ENCODE results near the gene MRPL49. TPM values are rescaled to one million over a fixed set of nuclear protein-coding genes. Genes with fewer than 3 reads are reported as not detected.

Gene MRPL49
- total RNA-seq, 1 donor from 2014 or later, result 45.1 TPM

DNA sequence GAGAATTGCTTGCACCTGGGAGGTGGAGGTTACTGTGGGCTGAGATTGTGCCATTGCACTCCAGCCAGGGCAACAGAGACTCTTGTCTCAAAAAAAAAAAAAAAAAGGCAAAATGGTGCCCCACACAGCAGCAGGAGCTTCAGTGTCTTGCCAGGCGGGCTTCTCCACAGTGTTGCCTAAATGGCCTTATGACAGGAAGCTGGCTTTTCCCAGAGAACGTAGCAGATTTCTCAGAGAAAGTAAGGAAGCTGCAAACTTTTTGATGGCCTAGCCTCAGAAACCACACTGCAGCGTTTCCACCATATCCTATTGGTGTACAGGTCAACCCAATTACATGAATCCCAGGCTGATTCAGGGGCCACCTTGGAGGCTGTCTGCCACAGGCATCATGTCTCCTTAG lies 35.2 kb downstream of the MRPL49 start:
- H3K27ac ChIP-seq (ENCODE audit: low read depth, low read length), result no peak overlapping the region
- TF ChIP-seq EZH2 (IDR thresholded peaks at IDR 0.05; ENCODE audit: insufficient read depth, low read length), result no peak
- TF ChIP-seq, protein P1, sequence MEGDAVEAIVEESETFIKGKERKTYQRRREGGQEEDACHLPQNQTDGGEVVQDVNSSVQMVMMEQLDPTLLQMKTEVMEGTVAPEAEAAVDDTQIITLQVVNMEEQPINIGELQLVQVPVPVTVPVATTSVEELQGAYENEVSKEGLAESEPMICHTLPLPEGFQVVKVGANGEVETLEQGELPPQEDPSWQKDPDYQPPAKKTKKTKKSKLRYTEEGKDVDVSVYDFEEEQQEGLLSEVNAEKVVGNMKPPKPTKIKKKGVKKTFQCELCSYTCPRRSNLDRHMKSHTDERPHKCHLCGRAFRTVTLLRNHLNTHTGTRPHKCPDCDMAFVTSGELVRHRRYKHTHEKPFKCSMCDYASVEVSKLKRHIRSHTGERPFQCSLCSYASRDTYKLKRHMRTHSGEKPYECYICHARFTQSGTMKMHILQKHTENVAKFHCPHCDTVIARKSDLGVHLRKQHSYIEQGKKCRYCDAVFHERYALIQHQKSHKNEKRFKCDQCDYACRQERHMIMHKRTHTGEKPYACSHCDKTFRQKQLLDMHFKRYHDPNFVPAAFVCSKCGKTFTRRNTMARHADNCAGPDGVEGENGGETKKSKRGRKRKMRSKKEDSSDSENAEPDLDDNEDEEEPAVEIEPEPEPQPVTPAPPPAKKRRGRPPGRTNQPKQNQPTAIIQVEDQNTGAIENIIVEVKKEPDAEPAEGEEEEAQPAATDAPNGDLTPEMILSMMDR (IDR thresholded peaks at IDR 0.05; ENCODE audit: insufficient read depth, low read depth, low read length), result no peak
- no peak overlapping the region for H3K27ac Mint-ChIP-seq (ENCODE audit: unreplicated experiment)
- DNase-seq (ENCODE audit: low read depth), result no peak
- no peak overlapping the region for H3K9ac ChIP-seq (ENCODE audit: low read length)
- H3K4me1 ChIP-seq (ENCODE audit: insufficient read depth, low read length), result peaks cover 3% of the 10 kb centered on the region
- no peaks in the 10 kb centered on the region for H3K79me2 ChIP-seq (ENCODE audit: insufficient read depth, low read length)
- no peak for FAIRE-seq
- no peaks in the 10 kb centered on the region for H3K4me1 Mint-ChIP-seq (ENCODE audit: low read depth, unreplicated experiment)
- H3K9me3 Mint-ChIP-seq (ENCODE audit: unreplicated experiment), result no peaks in the 10 kb centered on the region
- no peak overlapping the region for H3K4me3 ChIP-seq (ENCODE audit: insufficient read depth, low read depth, low read length)
- H3K4me2 ChIP-seq (ENCODE audit: low read length), result no peak overlapping the region
- H4K20me1 ChIP-seq (ENCODE audit: insufficient read depth, low read length), result no peaks in the 10 kb centered on the region
- H3K36me3 Mint-ChIP-seq (ENCODE audit: low read depth, unreplicated experiment), result no peaks in the 10 kb centered on the region
- peaks cover 16% of the 10 kb centered on the region for H3K27me3 Mint-ChIP-seq (ENCODE audit: low read depth, unreplicated experiment)
- H3K27me3 ChIP-seq (ENCODE audit: insufficient read depth, low read length), result no peaks in the 10 kb centered on the region
- H3K9me3 ChIP-seq (ENCODE audit: insufficient read depth, low read depth, low read length), result no peaks in the 10 kb centered on the region
- H2AFZ ChIP-seq (ENCODE audit: low read depth, low read length), result no peak overlapping the region
- no peak overlapping the region for H3K4me3 Mint-ChIP-seq (ENCODE audit: unreplicated experiment)
- no peaks in the 10 kb centered on the region for H3K36me3 ChIP-seq (ENCODE audit: insufficient read depth, low read length)

DNA sequence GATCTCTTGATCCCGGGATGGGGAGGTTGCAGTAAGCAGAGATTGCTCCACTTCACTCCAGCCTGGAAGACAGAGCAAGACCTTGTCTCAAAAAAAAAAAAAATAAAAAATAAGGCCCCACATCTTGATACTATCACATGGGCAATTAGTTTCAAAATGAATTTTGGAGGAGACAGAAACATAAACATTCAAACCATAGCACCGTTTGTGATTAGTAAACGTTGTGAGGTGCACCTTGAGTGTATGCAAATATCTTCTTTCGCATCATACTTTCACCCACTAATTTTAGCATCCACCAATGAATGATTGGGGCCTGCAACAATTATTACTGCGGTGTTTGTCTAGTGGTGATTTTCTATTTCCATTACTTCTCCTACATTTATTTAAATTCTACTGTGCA lies 36.9 kb downstream of the MRPL49 start:
- H3K36me3 ChIP-seq (ENCODE audit: insufficient read depth, low read length), result no peaks in the 10 kb centered on the region
- H3K27me3 Mint-ChIP-seq (ENCODE audit: low read depth, unreplicated experiment), result peaks cover 16% of the 10 kb centered on the region
- H3K4me1 Mint-ChIP-seq (ENCODE audit: low read depth, unreplicated experiment), result no peaks in the 10 kb centered on the region
- no peaks in the 10 kb centered on the region for H3K79me2 ChIP-seq (ENCODE audit: insufficient read depth, low read length)
- DNase-seq (ENCODE audit: low read depth) (no peak), FAIRE-seq (no peak)
- no peak overlapping the region for H3K4me3 ChIP-seq (ENCODE audit: insufficient read depth, low read depth, low read length)
- no peak overlapping the region for H3K27ac Mint-ChIP-seq (ENCODE audit: unreplicated experiment)
- no peak overlapping the region for H3K4me3 Mint-ChIP-seq (ENCODE audit: unreplicated experiment)
- no peaks in the 10 kb centered on the region for H3K9me3 Mint-ChIP-seq (ENCODE audit: unreplicated experiment)
- no peaks in the 10 kb centered on the region for H3K4me1 ChIP-seq (ENCODE audit: insufficient read depth, low read length)
- H2AFZ ChIP-seq (ENCODE audit: low read depth, low read length), result no peak overlapping the region
- no peaks in the 10 kb centered on the region for H4K20me1 ChIP-seq (ENCODE audit: insufficient read depth, low read length)
- no peaks in the 10 kb centered on the region for H3K27me3 ChIP-seq (ENCODE audit: insufficient read depth, low read length)
- no peak overlapping the region for H3K4me2 ChIP-seq (ENCODE audit: low read length)
- H3K9ac ChIP-seq (ENCODE audit: low read length), result no peak overlapping the region
- no peaks in the 10 kb centered on the region for H3K36me3 Mint-ChIP-seq (ENCODE audit: low read depth, unreplicated experiment)
- H3K9me3 ChIP-seq (ENCODE audit: insufficient read depth, low read depth, low read length), result no peaks in the 10 kb centered on the region
- H3K27ac ChIP-seq (ENCODE audit: low read depth, low read length), result no peak overlapping the region
- TF ChIP-seq, protein P1 (IDR thresholded peaks at IDR 0.05; ENCODE audit: insufficient read depth, low read depth, low read length), result no peak
- TF ChIP-seq EZH2 (IDR thresholded peaks at IDR 0.05; ENCODE audit: insufficient read depth, low read length), result no peak

- Mint-ChIP-seq H3K36me3 (ENCODE audit: low read depth, unreplicated experiment) (no peaks in the 10 kb centered on the region), H3K27ac (ENCODE audit: unreplicated experiment) (no peak overlapping the region), H3K4me3 (ENCODE audit: unreplicated experiment) (no peak overlapping the region), H3K9me3 (ENCODE audit: unreplicated experiment) (no peaks in the 10 kb centered on the region), H3K27me3 (ENCODE audit: low read depth, unreplicated experiment) (peaks cover 16% of the 10 kb centered on the region), H3K4me1 (ENCODE audit: low read depth, unreplicated experiment) (no peaks in the 10 kb centered on the region)
- H3K79me2 ChIP-seq (ENCODE audit: insufficient read depth, low read length), result no peaks in the 10 kb centered on the region
- no peak overlapping the region for H3K27ac ChIP-seq (ENCODE audit: low read depth, low read length)
- TF ChIP-seq, protein P1 (IDR thresholded peaks at IDR 0.05; ENCODE audit: insufficient read depth, low read depth, low read length), result no peak
- no peak for TF ChIP-seq EZH2 (IDR thresholded peaks at IDR 0.05; ENCODE audit: insufficient read depth, low read length)
- no peaks in the 10 kb centered on the region for H4K20me1 ChIP-seq (ENCODE audit: insufficient read depth, low read length)
- H3K4me2 ChIP-seq (ENCODE audit: low read length), result no peak overlapping the region
- H3K9me3 ChIP-seq (ENCODE audit: insufficient read depth, low read depth, low read length), result no peaks in the 10 kb centered on the region
- no peaks in the 10 kb centered on the region for H3K36me3 ChIP-seq (ENCODE audit: insufficient read depth, low read length)
- no peaks in the 10 kb centered on the region for H3K27me3 ChIP-seq (ENCODE audit: insufficient read depth, low read length)
- H3K9ac ChIP-seq (ENCODE audit: low read length), result no peak overlapping the region
- H2AFZ ChIP-seq (ENCODE audit: low read depth, low read length), result no peak overlapping the region
- H3K4me1 ChIP-seq (ENCODE audit: insufficient read depth, low read length), result no peaks in the 10 kb centered on the region
- FAIRE-seq, result no peak
- DNase-seq (ENCODE audit: low read depth), result no peak
- H3K4me3 ChIP-seq (ENCODE audit: insufficient read depth, low read depth, low read length), result no peak overlapping the region
These were observed 38.5 kb downstream of the MRPL49 start for GRCh38 chr11:65160643-65161042.

Measured in astrocyte (in vitro differentiated cells and primary cell).